ENCODE results near the gene TCF20. TPM values are rescaled to one million over a fixed set of nuclear protein-coding genes. Genes with fewer than 3 reads are reported as not detected.

TCF20 gene
- total and polyA plus RNA-seq, 4 donors, result 1.0 to 15.8 (median 9.4) TPM

DNA sequence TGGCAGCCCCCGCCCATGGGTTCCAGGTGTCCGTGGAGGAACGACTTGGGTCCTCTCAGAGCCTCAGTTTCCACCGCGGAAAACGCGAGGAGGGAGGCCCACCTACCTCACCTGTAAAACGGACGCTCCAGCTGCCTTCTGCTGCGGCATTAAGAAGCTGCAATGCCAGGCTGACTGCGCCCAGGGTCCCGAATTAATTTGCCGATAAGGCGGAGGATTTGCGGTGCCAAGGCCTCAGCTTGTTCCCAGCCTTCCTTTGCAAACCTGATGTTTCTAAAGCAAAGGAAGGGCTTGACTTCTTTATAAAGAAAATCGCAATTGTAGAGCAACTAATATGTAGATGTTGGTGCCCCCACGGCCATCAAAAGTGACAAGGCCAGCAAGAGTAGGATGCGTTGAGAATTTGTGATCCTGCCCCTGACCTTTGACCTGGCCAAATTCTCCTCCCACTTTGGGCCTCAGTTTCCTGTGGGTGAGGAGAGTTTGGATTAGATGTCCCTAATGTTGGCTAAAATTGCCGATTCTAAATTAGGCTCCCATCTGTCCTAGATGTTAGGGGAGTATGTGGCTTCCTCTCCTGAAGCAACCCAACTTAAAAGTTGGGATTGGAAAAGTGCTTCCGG, 849 bp upstream of the TCF20 start:
- Histone ChIP-seq H3K9ac (ENCODE audit: low read depth in 1 of 2, low read length in 2 of 2) (no peak overlapping the region), H3K27ac (ENCODE audit: low read depth in 1 of 2, low read length in 2 of 2) (no peak overlapping the region), H3K4me1 (ENCODE audit: control insufficient read depth in 4 of 4, insufficient read depth in 4 of 4, low read length in 3 of 4) (peaks cover 7 to 22% (median 13%) of the 10 kb centered on the region in 4 donors), H3K4me3 (ENCODE audit: low read depth in 1 of 3, low read length in 3 of 3) (peak overlapping the region in 1 of 3 donors; percentile 95), H3K27me3 (ENCODE audit: control insufficient read depth in 4 of 4, insufficient read depth in 4 of 4, low read length in 3 of 4) (no peaks in the 10 kb centered on the region), H3K9me3 (ENCODE audit: control insufficient read depth in 4 of 4, low read length in 3 of 4) (no peaks in the 10 kb centered on the region), H3K36me3 (ENCODE audit: control insufficient read depth in 4 of 4, insufficient read depth in 3 of 4, low read depth in 1 of 4, low read length in 3 of 4) (no peaks in the 10 kb centered on the region)
- TF ChIP-seq NR2F2 (IDR thresholded peaks at IDR 0.05) (peak; percentile 8), TAF1 (conservative IDR thresholded peaks at IDR 0.05) (no peak)
- WGBS, result 84% methylated on average over 20 of the region's 20 CpGs
- no peak for DNase-seq (ENCODE audit: low spot score)

DNA sequence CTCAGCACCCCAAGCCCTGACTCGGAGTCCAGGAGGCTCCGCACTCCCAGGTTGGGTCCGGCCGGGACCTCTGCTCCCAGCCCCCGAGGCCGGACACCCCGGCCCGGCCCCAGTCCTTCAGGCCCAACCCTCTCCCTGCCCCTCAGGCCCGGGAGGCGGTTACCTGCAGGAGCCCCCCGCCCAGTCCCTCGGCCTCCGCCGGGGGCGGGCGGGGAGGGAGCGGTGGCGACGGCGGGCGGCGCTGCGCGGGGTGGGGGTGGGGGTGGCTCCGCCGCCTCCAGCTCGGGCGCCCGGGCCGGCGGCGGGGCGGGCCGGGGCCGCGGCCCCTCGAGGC, 310 bp downstream of the TCF20 start:
- DNase-seq (ENCODE audit: low spot score), result peak; percentile 64
- Histone ChIP-seq H3K27me3 (ENCODE audit: control insufficient read depth in 4 of 4, insufficient read depth in 4 of 4, low read length in 3 of 4) (no peaks in the 10 kb centered on the region), H3K36me3 (ENCODE audit: control insufficient read depth in 4 of 4, insufficient read depth in 3 of 4, low read depth in 1 of 4, low read length in 3 of 4) (no peaks in the 10 kb centered on the region), H3K9me3 (ENCODE audit: control insufficient read depth in 4 of 4, low read length in 3 of 4) (no peaks in the 10 kb centered on the region), H3K4me3 (ENCODE audit: low read depth in 1 of 3, low read length in 3 of 3) (peak overlapping the region; percentile 77 to 95 (median 88)), H3K9ac (ENCODE audit: low read depth in 1 of 2, low read length in 2 of 2) (peak overlapping the region; percentile 16 to 75), H3K27ac (ENCODE audit: low read depth in 1 of 2, low read length in 2 of 2) (peak overlapping the region; percentile 83 to 88), H3K4me1 (ENCODE audit: control insufficient read depth in 4 of 4, insufficient read depth in 4 of 4, low read length in 3 of 4) (peaks cover 7 to 22% (median 15%) of the 10 kb centered on the region in 4 donors)
- under 1% methylated on average over 37 of the region's 37 CpGs for WGBS
- TF ChIP-seq, protein P1, sequence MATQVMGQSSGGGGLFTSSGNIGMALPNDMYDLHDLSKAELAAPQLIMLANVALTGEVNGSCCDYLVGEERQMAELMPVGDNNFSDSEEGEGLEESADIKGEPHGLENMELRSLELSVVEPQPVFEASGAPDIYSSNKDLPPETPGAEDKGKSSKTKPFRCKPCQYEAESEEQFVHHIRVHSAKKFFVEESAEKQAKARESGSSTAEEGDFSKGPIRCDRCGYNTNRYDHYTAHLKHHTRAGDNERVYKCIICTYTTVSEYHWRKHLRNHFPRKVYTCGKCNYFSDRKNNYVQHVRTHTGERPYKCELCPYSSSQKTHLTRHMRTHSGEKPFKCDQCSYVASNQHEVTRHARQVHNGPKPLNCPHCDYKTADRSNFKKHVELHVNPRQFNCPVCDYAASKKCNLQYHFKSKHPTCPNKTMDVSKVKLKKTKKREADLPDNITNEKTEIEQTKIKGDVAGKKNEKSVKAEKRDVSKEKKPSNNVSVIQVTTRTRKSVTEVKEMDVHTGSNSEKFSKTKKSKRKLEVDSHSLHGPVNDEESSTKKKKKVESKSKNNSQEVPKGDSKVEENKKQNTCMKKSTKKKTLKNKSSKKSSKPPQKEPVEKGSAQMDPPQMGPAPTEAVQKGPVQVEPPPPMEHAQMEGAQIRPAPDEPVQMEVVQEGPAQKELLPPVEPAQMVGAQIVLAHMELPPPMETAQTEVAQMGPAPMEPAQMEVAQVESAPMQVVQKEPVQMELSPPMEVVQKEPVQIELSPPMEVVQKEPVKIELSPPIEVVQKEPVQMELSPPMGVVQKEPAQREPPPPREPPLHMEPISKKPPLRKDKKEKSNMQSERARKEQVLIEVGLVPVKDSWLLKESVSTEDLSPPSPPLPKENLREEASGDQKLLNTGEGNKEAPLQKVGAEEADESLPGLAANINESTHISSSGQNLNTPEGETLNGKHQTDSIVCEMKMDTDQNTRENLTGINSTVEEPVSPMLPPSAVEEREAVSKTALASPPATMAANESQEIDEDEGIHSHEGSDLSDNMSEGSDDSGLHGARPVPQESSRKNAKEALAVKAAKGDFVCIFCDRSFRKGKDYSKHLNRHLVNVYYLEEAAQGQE (IDR thresholded peaks at IDR 0.05), result no peak
- TF ChIP-seq HNF4G (IDR thresholded peaks at IDR 0.05) (no peak), FOXA1 (IDR thresholded peaks at IDR 0.05) (no peak), NR2F2 (IDR thresholded peaks at IDR 0.05) (no peak), RAD21 (IDR thresholded peaks at IDR 0.05) (no peak)
- TF ChIP-seq, protein P2, sequence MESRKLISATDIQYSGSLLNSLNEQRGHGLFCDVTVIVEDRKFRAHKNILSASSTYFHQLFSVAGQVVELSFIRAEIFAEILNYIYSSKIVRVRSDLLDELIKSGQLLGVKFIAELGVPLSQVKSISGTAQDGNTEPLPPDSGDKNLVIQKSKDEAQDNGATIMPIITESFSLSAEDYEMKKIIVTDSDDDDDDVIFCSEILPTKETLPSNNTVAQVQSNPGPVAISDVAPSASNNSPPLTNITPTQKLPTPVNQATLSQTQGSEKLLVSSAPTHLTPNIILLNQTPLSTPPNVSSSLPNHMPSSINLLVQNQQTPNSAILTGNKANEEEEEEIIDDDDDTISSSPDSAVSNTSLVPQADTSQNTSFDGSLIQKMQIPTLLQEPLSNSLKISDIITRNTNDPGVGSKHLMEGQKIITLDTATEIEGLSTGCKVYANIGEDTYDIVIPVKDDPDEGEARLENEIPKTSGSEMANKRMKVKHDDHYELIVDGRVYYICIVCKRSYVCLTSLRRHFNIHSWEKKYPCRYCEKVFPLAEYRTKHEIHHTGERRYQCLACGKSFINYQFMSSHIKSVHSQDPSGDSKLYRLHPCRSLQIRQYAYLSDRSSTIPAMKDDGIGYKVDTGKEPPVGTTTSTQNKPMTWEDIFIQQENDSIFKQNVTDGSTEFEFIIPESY (IDR thresholded peaks at IDR 0.05), result no peak

DNA sequence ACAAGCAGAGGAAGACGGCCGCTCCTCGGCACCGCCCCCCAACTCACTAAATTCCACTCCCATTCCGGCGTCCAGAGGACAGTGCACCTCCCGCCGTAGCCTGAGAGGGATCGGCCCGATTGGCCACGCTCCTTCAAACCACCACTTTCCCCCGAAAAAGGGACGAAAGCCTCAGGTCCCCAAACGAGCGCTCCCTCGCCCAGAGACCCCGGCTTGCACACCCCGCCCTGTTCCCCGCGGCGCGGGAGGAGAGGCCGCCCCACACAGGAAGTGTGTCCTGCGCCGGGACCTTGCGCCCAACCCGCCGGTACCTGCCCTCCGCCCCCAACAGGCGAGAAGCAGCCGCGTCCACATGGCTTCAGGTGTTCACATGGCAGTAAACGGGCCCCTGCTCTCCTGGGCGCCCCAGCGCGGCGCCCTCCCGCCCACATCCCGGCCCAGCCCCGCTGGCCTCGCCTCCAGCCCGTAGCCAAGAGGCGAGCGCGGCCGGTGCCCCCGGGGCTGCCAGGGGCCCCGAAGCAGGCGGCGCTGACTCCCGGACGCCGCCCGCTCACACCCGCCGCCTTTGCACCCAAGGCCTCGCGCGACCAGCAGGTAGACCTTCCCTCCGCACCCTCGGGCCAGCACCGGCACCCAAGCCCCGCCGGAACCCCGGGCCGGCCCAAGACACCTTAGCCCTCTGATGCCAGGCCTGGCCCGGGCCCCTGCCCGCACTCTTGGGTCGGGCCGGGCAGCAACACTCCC, 849 bp downstream of the TCF20 start:
- H3K36me3 ChIP-seq (ENCODE audit: control insufficient read depth in 4 of 4, insufficient read depth in 3 of 4, low read depth in 1 of 4, low read length in 3 of 4), result no peaks in the 10 kb centered on the region
- peaks cover 7 to 22% (median 15%) of the 10 kb centered on the region in 4 donors for H3K4me1 ChIP-seq (ENCODE audit: control insufficient read depth in 4 of 4, insufficient read depth in 4 of 4, low read length in 3 of 4)
- under 1% methylated on average over 70 of the region's 70 CpGs for WGBS
- H3K4me3 ChIP-seq (ENCODE audit: low read depth in 1 of 3, low read length in 3 of 3), result peak overlapping the region; percentile 77 to 95 (median 88)
- DNase-seq (ENCODE audit: low spot score), result peak; percentile 62
- H3K9ac ChIP-seq (ENCODE audit: low read depth in 1 of 2, low read length in 2 of 2), result peak overlapping the region; percentile 53 to 75
- H3K9me3 ChIP-seq (ENCODE audit: control insufficient read depth in 4 of 4, low read length in 3 of 4), result no peaks in the 10 kb centered on the region
- no peaks in the 10 kb centered on the region for H3K27me3 ChIP-seq (ENCODE audit: control insufficient read depth in 4 of 4, insufficient read depth in 4 of 4, low read length in 3 of 4)
- H3K27ac ChIP-seq (ENCODE audit: low read depth in 1 of 2, low read length in 2 of 2), result peak overlapping the region; percentile 83 to 88
- TF ChIP-seq HNF4A (conservative IDR thresholded peaks at IDR 0.05) (peak in 1 of 2 donors; percentile 30), RAD21 (IDR thresholded peaks at IDR 0.05) (peak; percentile 12 to 31), SP1 (IDR thresholded peaks at IDR 0.05) (no peak), GABPA (IDR thresholded peaks at IDR 0.05 in 1 of 2, conservative IDR thresholded peaks at IDR 0.05 in 1 of 2) (peak in 1 of 2 donors; percentile 46), FOXA1 (IDR thresholded peaks at IDR 0.05) (no peak), JUND (IDR thresholded peaks at IDR 0.05) (no peak), EGR1 (IDR thresholded peaks at IDR 0.05; ENCODE audit: low read depth in 2 of 2) (no peak), YY1 (IDR thresholded peaks at IDR 0.05) (peak; percentile 16)
- TF ChIP-seq, protein P3, sequence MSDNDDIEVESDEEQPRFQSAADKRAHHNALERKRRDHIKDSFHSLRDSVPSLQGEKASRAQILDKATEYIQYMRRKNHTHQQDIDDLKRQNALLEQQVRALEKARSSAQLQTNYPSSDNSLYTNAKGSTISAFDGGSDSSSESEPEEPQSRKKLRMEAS (IDR thresholded peaks at IDR 0.05), result peak; percentile 37
- TF ChIP-seq, protein P2 (IDR thresholded peaks at IDR 0.05), result no peak
- TF ChIP-seq, protein P4, sequence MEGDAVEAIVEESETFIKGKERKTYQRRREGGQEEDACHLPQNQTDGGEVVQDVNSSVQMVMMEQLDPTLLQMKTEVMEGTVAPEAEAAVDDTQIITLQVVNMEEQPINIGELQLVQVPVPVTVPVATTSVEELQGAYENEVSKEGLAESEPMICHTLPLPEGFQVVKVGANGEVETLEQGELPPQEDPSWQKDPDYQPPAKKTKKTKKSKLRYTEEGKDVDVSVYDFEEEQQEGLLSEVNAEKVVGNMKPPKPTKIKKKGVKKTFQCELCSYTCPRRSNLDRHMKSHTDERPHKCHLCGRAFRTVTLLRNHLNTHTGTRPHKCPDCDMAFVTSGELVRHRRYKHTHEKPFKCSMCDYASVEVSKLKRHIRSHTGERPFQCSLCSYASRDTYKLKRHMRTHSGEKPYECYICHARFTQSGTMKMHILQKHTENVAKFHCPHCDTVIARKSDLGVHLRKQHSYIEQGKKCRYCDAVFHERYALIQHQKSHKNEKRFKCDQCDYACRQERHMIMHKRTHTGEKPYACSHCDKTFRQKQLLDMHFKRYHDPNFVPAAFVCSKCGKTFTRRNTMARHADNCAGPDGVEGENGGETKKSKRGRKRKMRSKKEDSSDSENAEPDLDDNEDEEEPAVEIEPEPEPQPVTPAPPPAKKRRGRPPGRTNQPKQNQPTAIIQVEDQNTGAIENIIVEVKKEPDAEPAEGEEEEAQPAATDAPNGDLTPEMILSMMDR (IDR thresholded peaks at IDR 0.05; ENCODE audit: low read depth, low read length, missing input control), result peak; percentile 1

Data from liver (tissue), 9 donors.